GM12878 (cell line): Measurements from ENCODE around the gene NDUFA7. TPM values are rescaled to one million over a fixed set of nuclear protein-coding genes. Genes with fewer than 3 reads are reported as not detected.

Experiments
- ATAC-seq: fragments of 200-7000 bp; cut with Tn5 transposase; 3 replicates; pipeline ENCODE4 v1.9.1; 2020; ENCODE audit warnings: mild to moderate bottlenecking, moderate library complexity
- BruUV-seq: library from RNA; stranded (reverse); fragments of 400-500 nt; replicated peaks from 2 replicates; lab custom pipeline; 2021; lab: Mats Ljungman, UMichigan
- CTCF ChIA-PET: fragments of 300-600 bp; sonication (Branson Sonifier 250); formaldehyde crosslinking; extraction: SDS; loops from one replicate; lab custom pipeline; 2021; ENCODE audit warnings: inconsistent platforms; lab: Yijun Ruan, JAX
- POLR2A ChIA-PET: fragments of 350-600 bp; formaldehyde crosslinking; extraction: SDS; loops from one replicate; lab custom pipeline; 2021; ENCODE audit warnings: inconsistent platforms; lab: Charles Lee
- RAD21 ChIA-PET: fragments of 300-600 bp; sonication (Branson Sonifier 250); formaldehyde crosslinking; loops from one replicate; lab custom pipeline; 2023; ENCODE audit warnings: antibody characterized with exemption; ENCODE audit not compliant: unreplicated experiment; lab: Charles Lee
- SMC1A ChIA-PET: fragments of 300-600 bp; sonication (Branson Sonifier 250); formaldehyde crosslinking; loops from one replicate; lab custom pipeline; 2023; ENCODE audit not compliant: unreplicated experiment, uncharacterized antibody; lab: Charles Lee
- DNase-seq: peaks from one replicate; pipeline ENCODE4 v3.0.0-alpha.2; 2011; ENCODE audit warnings: low read depth, low spot score
- FAIRE-seq: peaks from 3 replicates; lab custom pipeline; 2011; peaks lifted over from hg19 to GRCh38; lab: Jason Lieb, UNC
- H2AFZ ChIP-seq: 2 replicates; pipeline ENCODE4 v1.6.0; 2011; ENCODE audit warnings: low read depth, low read length, control low read depth; ENCODE audit not compliant: control insufficient read depth
- H3K27ac ChIP-seq: 2 replicates; pipeline ENCODE4 v1.5.1; 2011; ENCODE audit warnings: control low read depth; ENCODE audit not compliant: control insufficient read depth, insufficient read depth
- H3K27me3 ChIP-seq, 2 experiments: replicated peaks in 1 of 2; 2 replicates each; pipeline versions ENCODE4 v1.6.0 to v1.6.1; 2011; ENCODE audit warnings: low read length in 1 of 2; ENCODE audit not compliant: control insufficient read depth in 2 of 2, insufficient read depth in 2 of 2
- H3K36me3 ChIP-seq, 2 experiments: 2 replicates each; pipeline ENCODE4 v1.5.1; 2011; ENCODE audit warnings: low read length in 1 of 2; ENCODE audit not compliant: control insufficient read depth in 2 of 2, insufficient read depth in 2 of 2
- H3K4me1 ChIP-seq: 2 replicates; pipeline ENCODE4 v1.6.1; 2011; ENCODE audit warnings: mild to moderate bottlenecking, low read length, moderate library complexity, mixed read lengths; ENCODE audit not compliant: control insufficient read depth, insufficient read depth
- H3K4me2 ChIP-seq: 2 replicates; pipeline ENCODE4 v1.6.0; 2011; ENCODE audit warnings: control low read depth; ENCODE audit not compliant: control insufficient read depth, insufficient read depth
- H3K4me3 ChIP-seq: fragments of 200-600 bp; sonication (generic); 2 replicates; pipeline ENCODE4 v1.5.1; 2016
- H3K79me2 ChIP-seq: 2 replicates; pipeline ENCODE4 v1.6.0; 2011; ENCODE audit warnings: low read length; ENCODE audit not compliant: control insufficient read depth, insufficient read depth
- H3K9ac ChIP-seq: 2 replicates; pipeline ENCODE4 v1.8.0; 2011; ENCODE audit warnings: low read length, control low read depth, mixed read lengths; ENCODE audit not compliant: control insufficient read depth, insufficient read depth
- H3K9me3 ChIP-seq: replicated peaks from 3 replicates; pipeline ENCODE4 v1.5.1; 2011; ENCODE audit warnings: mild to moderate bottlenecking, low read length; ENCODE audit not compliant: control insufficient read depth, insufficient read depth
- H4K20me1 ChIP-seq: 2 replicates; pipeline ENCODE4 v1.6.0; 2011; ENCODE audit not compliant: control insufficient read depth, insufficient read depth
- CREM ChIP-seq: IDR thresholded peaks from 2 replicates; pipeline ENCODE4 v1.6.1; 2014; ENCODE audit warnings: antibody characterized with exemption, low read depth
- GATAD2B ChIP-seq: fragments of 450-650 bp; conservative IDR thresholded peaks from 2 replicates; pipeline ENCODE4 v1.6.1; 2017; ENCODE audit warnings: low read depth, mild to moderate bottlenecking, moderate library complexity
- HCFC1 ChIP-seq: fragments of 150-350 bp; IDR thresholded peaks from 2 replicates; pipeline ENCODE4 v1.6.1; 2014; ENCODE audit warnings: low read length
- HDGF ChIP-seq: fragments of 450-650 bp; IDR thresholded peaks from 2 replicates; pipeline ENCODE4 v1.6.1; 2016; ENCODE audit warnings: antibody characterized with exemption
- MTA3 ChIP-seq: IDR thresholded peaks from 2 replicates; pipeline ENCODE4 v1.6.1; 2012; ENCODE audit warnings: low read length, inconsistent platforms, borderline replicate concordance
- NFYB ChIP-seq: IDR thresholded peaks from 2 replicates; pipeline ENCODE4 v1.6.1; 2011; ENCODE audit warnings: low read depth, mild to moderate bottlenecking, low read length, improper control_type of control experiment, moderate library complexity; ENCODE audit not compliant: insufficient read depth
- PML ChIP-seq: IDR thresholded peaks from 2 replicates; pipeline ENCODE4 v1.6.1; 2012; ENCODE audit warnings: low read length, inconsistent platforms
- POU2F2 ChIP-seq: IDR thresholded peaks from 3 replicates; pipeline ENCODE4 v1.6.1; 2011; ENCODE audit warnings: low read depth, mild to moderate bottlenecking, low read length, borderline replicate concordance
- SREBF1 ChIP-seq: IDR thresholded peaks from 2 replicates; pipeline ENCODE4 v1.6.1; 2012; ENCODE audit warnings: mild to moderate bottlenecking, low read length
- SUZ12 ChIP-seq: fragments of 200-600 bp; sonication (generic); IDR thresholded peaks from one replicate; pipeline ENCODE4 v1.6.1; 2018; ENCODE audit warnings: antibody characterized with exemption, mild to moderate bottlenecking; ENCODE audit not compliant: unreplicated experiment
- TCF12 ChIP-seq: IDR thresholded peaks from 2 replicates; pipeline ENCODE4 v1.6.1; 2011; ENCODE audit warnings: low read depth, mild to moderate bottlenecking, low read length
- WRNIP1 ChIP-seq: IDR thresholded peaks from 2 replicates; pipeline ENCODE4 v1.6.1; 2011; ENCODE audit warnings: low read depth, low read length, improper control_type of control experiment, borderline replicate concordance
- WGBS: methylation state at CpG from one replicate; pipeline ENCODE4 v1.1.6; 2016; ENCODE audit warnings: low lambda C conversion rate; ENCODE audit not compliant: insufficient replicate concordance, insufficient coverage; ENCODE audit errors: missing lambda C conversion rate; 5-methylcytosine and 5-hydroxymethylcytosine counted together
- in situ Hi-C: fragments of 300-500 bp; cut with MboI; formaldehyde crosslinking; loops from 9 replicates; pipeline ENCODE4 v1.14.3; 2018; ENCODE audit warnings: mixed read lengths
- intact Hi-C: fragments of 100-400 bp; cut with micrococcal nuclease; formaldehyde crosslinking; loops from one replicate; pipeline ENCODE4 v1.14.2; 2022; ENCODE audit not compliant: unreplicated experiment
- polyA plus RNA-seq, 11 experiments: library from polyadenylated mRNA; depleted of rRNA in 4 of 11; unstranded in 6 of 11; stranded (reverse) in 5 of 11; fragments of >200 nt; fragmentation: Nextera tagmentation in 4 of 11; fragmentation: Illumina TruSeq in 1 of 11; extraction: Ambion mirVana in 4 of 11; extraction: Trizol in 1 of 11; gene quantifications; 1 replicate in 1 of 11; 2 replicates in 10 of 11; pipeline versions ENCODE4 v1.2.1 to v1.2.3, GENCODE V29; 2011 to 2016; ENCODE audit warnings: inconsistent platforms in 2 of 11, missing spikeins in 2 of 11, low read depth in 1 of 11
- total RNA-seq, 4 experiments: library from RNA; depleted of rRNA in 3 of 4; stranded (reverse); fragments of >200 nt in 3 of 4; fragmentation: Illumina TruSeq in 1 of 4; extraction: Trizol in 1 of 4; gene quantifications; 2 replicates each; pipeline versions ENCODE4 v1.2.1 to v1.2.3, GENCODE V29; 2013 to 2021

Gene NDUFA7
- total and polyA plus RNA-seq, 10 of the 15 experiments (the other 5 are each of a cell fraction or from before 2014, with no cell fraction given): 79.0 to 360 (median 174) TPM

GRCh38 chr19:8307400-8307964 is 13.7 kb downstream of the NDUFA7 start:
- Histone ChIP-seq H3K9ac (peak overlapping the region; percentile 93), H2AFZ (peak overlapping the region; percentile 86), H3K9me3 (no peaks in the 10 kb centered on the region), H4K20me1 (no peaks in the 10 kb centered on the region), H3K4me3 (peak overlapping the region; percentile 91), H3K4me1 (peaks cover 11% of the 10 kb centered on the region), H3K27me3 (no peaks in the 10 kb centered on the region), H3K79me2 (peaks cover 21% of the 10 kb centered on the region), H3K4me2 (peak overlapping the region; percentile 100), H3K27ac (peak overlapping the region; percentile 35), H3K36me3 (peaks cover 9 to 12% of the 10 kb centered on the region in 2 experiments; a peak in 3 of 4 replicates)
- ChIA-PET CTCF (interaction anchor here (0.6 to 1.3 kb wide), 2 partner anchors 12 to 147 kb away, joined by 3 to 4 read pairs; no protein-coding TSS in a partner anchor), POLR2A (interaction anchor here (0.7 to 1.2 kb wide), 2 partner anchors 12 to 27 kb away, joined by 3 read pairs; no protein-coding TSS in a partner anchor), SMC1A (interaction anchor here (0.6 kb wide), 1 partner anchor 23 kb away, joined by 3 read pairs; no protein-coding TSS in a partner anchor), RAD21 (interaction anchor here (0.7 kb wide), 1 partner anchor 90 kb away, joined by 3 read pairs; no protein-coding TSS in a partner anchor)
- no TSS peak for BruUV-seq
- FAIRE-seq (no peak), DNase-seq (no peak), ATAC-seq (peak; percentile 14)
- 25% methylated on average over 23 of the region's 24 CpGs for WGBS
- no peak for TF ChIP-seq SREBF1
- TF ChIP-seq PML: no peak
- peak; percentile 56 for TF ChIP-seq GATAD2B
- TF ChIP-seq HDGF: peak; percentile 62; the same call in 1 of the 2 replicates
- TF ChIP-seq HCFC1: 0 out of 2 replicates have a peak, but pooled peaks have one; percentile 4
- TF ChIP-seq NFYB: no peak
- TF ChIP-seq CREM: no peak
- no peak for TF ChIP-seq POU2F2
- no peak for TF ChIP-seq SUZ12
- no peak for TF ChIP-seq MTA3
- TF ChIP-seq WRNIP1: no peak
- no peak for TF ChIP-seq TCF12
- in situ Hi-C loops: loop anchor here (5.0 kb wide), 1 partner anchor 35 kb away; no protein-coding TSS in a partner anchor
- intact Hi-C loops: no loop called here
